Activated CD8-positive, alpha-beta T cell treated with anti-CD3 and anti-CD28 coated beads, Interleukin-2, amount 10 ng/mL, durations not matched to agents 7 days and 5 days (primary cell): ENCODE data around the gene GALNT9. TPM values are rescaled to one million over a fixed set of nuclear protein-coding genes. Genes with fewer than 3 reads are reported as not detected.

Experiments
- ATAC-seq: fragments of 150-1000 bp; cut with Tn5 transposase; one replicate; pipeline ENCODE4 v1.10.0; 2021; ENCODE audit warnings: moderate library complexity
- CTCF ChIA-PET: fragments of 350-600 bp; sonication (Branson Sonifier 250); formaldehyde crosslinking; loops from one replicate; lab custom pipeline; 2021; ENCODE audit warnings: antibody characterized with exemption; lab: Charles Lee
- POLR2A ChIA-PET: fragments of 350-600 bp; sonication (Branson Sonifier 250); formaldehyde crosslinking; loops from one replicate; lab custom pipeline; 2021; ENCODE audit warnings: antibody characterized with exemption; lab: Charles Lee
- DNase-seq: peaks from one replicate; pipeline ENCODE4 v3.0.0-alpha.2; 2020
- H3K27ac Mint-ChIP-seq: one replicate; pipeline ENCODE4 v1.8.0; 2021; ENCODE audit warnings: mild to moderate bottlenecking, mixed read lengths
- H3K27me3 Mint-ChIP-seq: one replicate; pipeline ENCODE4 v1.8.0; 2021; ENCODE audit warnings: low read depth, mixed read lengths
- H3K36me3 Mint-ChIP-seq: one replicate; pipeline ENCODE4 v1.8.0; 2021; ENCODE audit warnings: low read depth, mixed read lengths
- H3K4me1 Mint-ChIP-seq: one replicate; pipeline ENCODE4 v1.8.0; 2021; ENCODE audit warnings: low read depth, mixed read lengths
- H3K4me3 Mint-ChIP-seq: one replicate; pipeline ENCODE4 v1.8.0; 2021; ENCODE audit warnings: mild to moderate bottlenecking, mixed read lengths
- H3K9me3 Mint-ChIP-seq: one replicate; pipeline ENCODE4 v1.8.0; 2022; ENCODE audit warnings: mixed read lengths; ENCODE audit not compliant: insufficient read depth
- total RNA-seq, 2 experiments: library from RNA; stranded (reverse); gene quantifications; one replicate each; pipeline ENCODE4 v1.2.3, GENCODE V29; 2021

GALNT9 gene
- total RNA-seq, 2 experiments from 2014 or later: not detected

DNA sequence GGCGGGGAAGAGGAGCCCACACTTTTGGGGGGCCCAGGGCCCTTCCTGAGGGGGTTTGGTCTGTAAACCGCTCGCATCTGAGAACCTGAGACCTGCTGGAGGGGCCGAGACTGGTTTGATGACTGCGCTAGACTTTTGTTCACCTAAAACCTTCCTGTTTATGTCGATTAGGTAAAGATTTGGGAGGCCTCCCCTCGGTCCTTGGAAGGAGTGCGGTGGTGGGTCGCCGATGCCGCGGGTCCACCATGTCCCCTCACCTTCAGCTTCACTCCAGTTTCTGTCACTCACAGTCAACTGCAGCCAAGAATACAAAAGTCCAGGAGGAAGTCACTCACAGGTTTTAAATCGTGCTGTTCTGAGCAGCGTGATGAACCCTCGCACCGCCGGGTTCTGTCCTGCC, 10.5 kb upstream of the GALNT9 start:
- Mint-ChIP-seq H3K9me3 (no peaks in the 10 kb centered on the region), H3K27me3 (peaks cover 3% of the 10 kb centered on the region), H3K4me1 (no peaks in the 10 kb centered on the region), H3K27ac (no peak overlapping the region), H3K36me3 (no peaks in the 10 kb centered on the region), H3K4me3 (no peak overlapping the region)
- ChIA-PET POLR2A (no interaction called here), CTCF (no interaction called here)
- ATAC-seq (no peak), DNase-seq (no peak)

DNA sequence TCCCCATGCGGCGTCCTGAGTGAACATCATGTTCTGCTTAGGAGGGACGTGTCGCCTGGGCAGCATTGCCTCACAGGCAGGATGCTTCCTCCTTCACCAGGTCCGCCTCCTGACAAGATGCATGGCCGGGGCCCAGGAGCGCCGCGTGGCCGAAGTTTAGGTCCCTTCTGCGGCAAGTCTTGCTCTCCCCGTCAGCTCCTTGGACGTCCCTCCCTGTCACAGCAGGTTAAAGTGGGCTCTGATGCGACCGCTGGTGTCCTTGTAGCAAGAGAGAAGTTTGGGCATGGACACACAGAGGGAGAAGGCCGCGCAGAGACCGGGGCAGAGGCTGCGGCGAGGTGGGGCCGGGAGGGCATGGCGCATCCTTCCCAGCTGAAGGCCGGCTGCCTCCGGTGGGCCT, 9.4 kb upstream of the GALNT9 start:
- Mint-ChIP-seq H3K4me3 (no peak overlapping the region), H3K4me1 (no peaks in the 10 kb centered on the region), H3K36me3 (no peaks in the 10 kb centered on the region), H3K27me3 (peaks cover 3% of the 10 kb centered on the region), H3K27ac (no peak overlapping the region), H3K9me3 (no peaks in the 10 kb centered on the region)
- CTCF ChIA-PET: no interaction called here
- ATAC-seq: no peak
- no peak for DNase-seq
- POLR2A ChIA-PET: no interaction called here

DNA sequence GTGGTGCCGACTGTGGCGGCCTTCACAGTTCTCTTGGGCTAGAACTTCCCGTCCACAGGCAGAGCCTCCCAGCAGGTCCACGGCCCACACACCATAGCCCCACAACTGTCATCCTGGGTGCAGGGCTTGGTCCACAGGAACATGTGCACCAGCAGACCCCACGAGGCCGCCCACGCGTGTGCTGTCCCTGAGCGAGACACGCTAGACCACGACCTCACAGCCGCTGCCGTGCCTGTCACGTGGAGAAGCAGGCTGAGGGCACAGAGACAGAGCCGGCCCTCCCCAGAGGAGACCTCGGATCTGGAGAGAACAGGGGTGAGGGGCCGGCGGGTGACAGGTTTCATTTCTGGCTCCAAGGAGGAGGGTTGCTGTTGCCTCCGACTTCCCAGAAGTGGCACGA, 8.9 kb upstream of the GALNT9 start:
- no peak overlapping the region for H3K27ac Mint-ChIP-seq
- no peaks in the 10 kb centered on the region for H3K4me1 Mint-ChIP-seq
- DNase-seq (no peak), ATAC-seq (no peak)
- H3K36me3 Mint-ChIP-seq: no peaks in the 10 kb centered on the region
- CTCF ChIA-PET: no interaction called here
- POLR2A ChIA-PET: no interaction called here
- H3K4me3 Mint-ChIP-seq: no peak overlapping the region
- H3K27me3 Mint-ChIP-seq: peaks cover 3% of the 10 kb centered on the region
- H3K9me3 Mint-ChIP-seq: no peaks in the 10 kb centered on the region

DNA sequence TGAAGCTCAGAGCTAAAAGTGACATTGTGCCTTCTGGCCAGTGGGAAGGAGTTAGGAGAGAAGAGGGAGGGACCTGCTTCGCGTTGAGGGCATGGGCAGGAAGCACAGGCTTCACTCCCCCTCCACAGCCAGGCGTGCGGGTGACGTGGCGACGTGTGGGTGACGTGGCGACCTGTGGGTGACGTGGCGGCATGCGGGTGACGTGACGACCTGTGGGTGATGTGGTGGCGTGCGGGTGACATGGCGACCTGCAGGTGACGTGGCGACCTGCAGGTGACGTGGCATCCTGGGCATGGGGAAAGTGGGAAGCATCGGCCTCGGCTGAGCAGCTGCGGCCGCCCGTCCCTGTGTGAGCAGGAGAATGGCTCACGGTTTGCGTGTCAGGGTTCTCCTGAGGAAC, 8.2 kb upstream of the GALNT9 start:
- POLR2A ChIA-PET: no interaction called here
- H3K4me1 Mint-ChIP-seq: no peaks in the 10 kb centered on the region

DNA sequence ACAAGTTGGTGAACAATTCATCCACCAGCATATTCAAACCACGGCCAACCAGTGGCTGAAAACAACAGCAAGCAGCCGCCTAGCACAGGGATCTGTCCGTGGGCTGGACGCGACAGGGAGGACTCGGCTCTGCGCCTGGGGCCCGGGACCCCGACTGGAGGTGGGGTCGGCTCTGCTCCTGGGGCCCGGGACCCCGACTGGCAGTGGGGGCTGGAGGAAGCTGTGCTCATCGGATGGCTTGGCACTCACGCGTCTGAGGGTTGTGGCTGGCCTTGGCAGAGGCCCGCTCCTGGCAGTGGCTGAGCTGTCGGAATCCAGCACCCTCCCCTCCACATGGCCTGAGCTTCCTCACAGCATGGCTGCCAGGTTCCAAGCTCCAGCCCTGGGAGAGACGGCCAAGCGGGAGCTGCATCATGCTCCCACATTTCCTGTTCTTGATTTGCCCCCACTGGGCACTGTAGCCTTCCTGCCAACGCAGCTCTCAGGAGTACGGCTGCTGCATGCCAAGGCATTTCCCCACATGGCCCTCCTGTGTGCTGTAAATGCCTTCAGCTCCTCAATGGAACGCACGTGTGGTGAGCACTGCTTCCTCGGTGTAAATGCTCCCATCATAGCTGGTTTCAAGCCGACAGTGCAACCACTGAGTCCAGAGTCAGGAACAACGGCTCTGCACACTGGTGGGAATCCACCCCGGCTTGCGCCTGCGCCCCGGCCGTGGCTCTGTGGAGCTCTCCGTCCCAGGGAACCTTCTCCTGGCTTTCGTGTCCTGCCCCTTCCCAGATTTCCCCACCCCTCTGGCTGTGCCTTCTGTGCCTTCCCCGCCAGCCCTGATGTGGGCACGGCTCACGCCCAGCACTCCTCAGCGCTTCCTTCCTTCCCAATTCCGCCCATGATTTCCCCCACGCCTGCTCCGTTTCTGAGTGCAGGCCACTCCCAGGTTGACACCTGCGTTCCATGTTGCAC, 7.3 kb upstream of the GALNT9 start:
- Mint-ChIP-seq H3K9me3 (no peaks in the 10 kb centered on the region), H3K4me1 (no peaks in the 10 kb centered on the region), H3K4me3 (no peak overlapping the region), H3K27me3 (no peaks in the 10 kb centered on the region), H3K36me3 (no peaks in the 10 kb centered on the region), H3K27ac (no peak overlapping the region)
- no peak for DNase-seq
- ChIA-PET POLR2A (no interaction called here), CTCF (no interaction called here)
- no peak for ATAC-seq

More for the DNA sequence above, 8.2 kb upstream of the GALNT9 start:
- no peak for DNase-seq
- Mint-ChIP-seq H3K4me3 (no peak overlapping the region), H3K36me3 (no peaks in the 10 kb centered on the region), H3K27me3 (no peaks in the 10 kb centered on the region), H3K9me3 (no peaks in the 10 kb centered on the region), H3K27ac (no peak overlapping the region)
- ATAC-seq: no peak
- CTCF ChIA-PET: no interaction called here

DNA sequence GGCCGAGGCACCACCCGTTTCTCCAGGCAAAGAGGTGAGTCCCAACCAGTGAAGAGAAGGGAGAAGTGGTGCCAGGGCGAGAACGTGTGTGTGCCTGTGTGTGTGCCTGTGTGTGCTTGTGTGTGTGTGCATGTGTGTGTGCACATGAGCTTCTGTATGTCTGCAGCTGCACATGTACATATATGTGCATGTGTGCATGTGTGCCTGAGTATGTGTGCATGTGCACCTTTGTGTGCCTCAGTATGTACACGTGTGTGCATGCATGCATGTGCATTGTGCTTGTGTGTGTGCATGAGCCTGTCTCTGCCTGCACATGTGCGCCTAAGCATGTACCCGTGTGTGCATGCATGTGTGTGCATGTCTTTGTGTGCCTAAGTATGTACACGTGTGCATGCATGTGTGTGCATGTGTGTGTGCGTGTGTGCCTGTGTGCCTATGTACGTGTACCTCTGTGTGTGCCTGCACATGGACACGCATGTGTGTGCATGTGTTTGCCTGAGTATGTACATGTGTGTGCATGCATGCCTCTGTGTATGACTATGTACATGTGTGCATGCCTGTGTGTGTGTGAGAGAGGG, 5.9 kb upstream of the GALNT9 start:
- ATAC-seq (no peak), DNase-seq (no peak)
- Mint-ChIP-seq H3K9me3 (no peaks in the 10 kb centered on the region), H3K36me3 (no peaks in the 10 kb centered on the region), H3K27ac (no peak overlapping the region), H3K4me1 (no peaks in the 10 kb centered on the region), H3K4me3 (no peak overlapping the region), H3K27me3 (peaks cover 8% of the 10 kb centered on the region)
- POLR2A ChIA-PET: no interaction called here
- CTCF ChIA-PET: no interaction called here

DNA sequence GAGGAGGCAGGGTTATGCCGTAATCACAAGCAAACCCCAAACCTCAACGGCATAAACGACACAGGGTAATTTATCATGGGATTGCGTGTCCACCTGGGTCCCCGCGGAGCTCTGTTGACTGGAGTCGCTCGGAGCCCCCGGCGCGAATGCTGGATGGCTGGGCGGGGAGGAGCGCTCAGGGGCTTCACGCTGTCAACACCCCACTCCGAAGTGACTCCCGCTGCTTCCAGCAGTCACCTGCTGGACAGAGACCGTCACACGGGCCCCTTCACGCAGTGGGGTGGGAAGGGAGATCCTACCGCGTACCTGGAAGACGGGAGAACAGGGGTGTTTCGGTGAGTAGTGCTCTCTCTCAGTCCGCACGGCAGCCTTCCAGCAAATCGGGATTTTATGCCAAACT, 4.4 kb upstream of the GALNT9 start:
- ATAC-seq: no peak
- no peak overlapping the region for H3K4me3 Mint-ChIP-seq
- H3K9me3 Mint-ChIP-seq: no peaks in the 10 kb centered on the region

DNA sequence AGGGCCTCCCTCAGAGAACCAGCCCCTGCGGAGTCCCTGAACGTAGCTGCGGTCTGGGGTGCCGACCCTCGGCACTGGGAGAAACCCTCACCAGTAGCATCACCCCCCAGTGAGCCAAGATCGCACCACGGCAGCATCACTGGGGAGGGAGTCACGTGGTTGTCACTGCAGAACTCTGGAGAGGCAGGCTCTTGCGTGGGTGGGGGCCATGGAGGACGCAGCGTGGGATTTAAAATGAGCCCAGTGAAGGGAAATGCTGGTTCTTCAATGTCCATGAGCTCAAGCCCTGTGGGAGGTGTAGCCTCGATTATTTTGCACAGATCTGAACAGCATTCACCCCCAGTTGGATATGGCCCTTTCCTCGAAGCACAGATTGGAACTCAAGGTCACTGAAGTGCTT, 3.9 kb upstream of the GALNT9 start:
- H3K4me1 Mint-ChIP-seq: peaks cover 3% of the 10 kb centered on the region
- ChIA-PET POLR2A (no interaction called here), CTCF (no interaction called here)
- no peak overlapping the region for H3K4me3 Mint-ChIP-seq
- H3K9me3 Mint-ChIP-seq: no peaks in the 10 kb centered on the region
- no peak overlapping the region for H3K27ac Mint-ChIP-seq
- no peaks in the 10 kb centered on the region for H3K36me3 Mint-ChIP-seq
- DNase-seq: no peak
- peaks cover 16% of the 10 kb centered on the region for H3K27me3 Mint-ChIP-seq
- ATAC-seq: no peak

More for the DNA sequence above, 4.4 kb upstream of the GALNT9 start:
- Mint-ChIP-seq H3K36me3 (no peaks in the 10 kb centered on the region), H3K4me1 (no peaks in the 10 kb centered on the region), H3K27ac (no peak overlapping the region), H3K27me3 (peaks cover 12% of the 10 kb centered on the region)
- POLR2A ChIA-PET: no interaction called here
- CTCF ChIA-PET: no interaction called here
- no peak for DNase-seq

DNA sequence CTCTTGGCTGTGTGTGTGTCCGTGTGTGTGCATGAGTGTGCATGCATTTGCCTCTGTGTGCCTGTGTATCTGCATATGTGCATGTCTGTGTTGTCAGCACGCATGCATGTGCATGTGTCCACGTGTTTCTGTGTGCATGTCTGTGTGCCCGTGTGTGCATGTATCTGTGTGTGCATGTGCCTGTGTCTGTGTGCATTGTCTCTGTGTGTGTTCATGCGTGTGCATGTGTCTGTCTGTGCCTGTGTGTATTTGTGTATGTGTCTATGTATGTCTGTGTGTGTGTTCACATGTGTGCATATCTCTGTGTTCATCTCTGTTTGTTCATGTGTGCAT, 1.1 kb upstream of the GALNT9 start:
- Mint-ChIP-seq H3K4me1 (peaks cover 10% of the 10 kb centered on the region), H3K36me3 (no peaks in the 10 kb centered on the region), H3K27ac (no peak overlapping the region), H3K4me3 (no peak overlapping the region), H3K9me3 (no peaks in the 10 kb centered on the region), H3K27me3 (peaks cover 24% of the 10 kb centered on the region)
- ChIA-PET POLR2A (no interaction called here), CTCF (no interaction called here)
- DNase-seq: no peak
- no peak for ATAC-seq

DNA sequence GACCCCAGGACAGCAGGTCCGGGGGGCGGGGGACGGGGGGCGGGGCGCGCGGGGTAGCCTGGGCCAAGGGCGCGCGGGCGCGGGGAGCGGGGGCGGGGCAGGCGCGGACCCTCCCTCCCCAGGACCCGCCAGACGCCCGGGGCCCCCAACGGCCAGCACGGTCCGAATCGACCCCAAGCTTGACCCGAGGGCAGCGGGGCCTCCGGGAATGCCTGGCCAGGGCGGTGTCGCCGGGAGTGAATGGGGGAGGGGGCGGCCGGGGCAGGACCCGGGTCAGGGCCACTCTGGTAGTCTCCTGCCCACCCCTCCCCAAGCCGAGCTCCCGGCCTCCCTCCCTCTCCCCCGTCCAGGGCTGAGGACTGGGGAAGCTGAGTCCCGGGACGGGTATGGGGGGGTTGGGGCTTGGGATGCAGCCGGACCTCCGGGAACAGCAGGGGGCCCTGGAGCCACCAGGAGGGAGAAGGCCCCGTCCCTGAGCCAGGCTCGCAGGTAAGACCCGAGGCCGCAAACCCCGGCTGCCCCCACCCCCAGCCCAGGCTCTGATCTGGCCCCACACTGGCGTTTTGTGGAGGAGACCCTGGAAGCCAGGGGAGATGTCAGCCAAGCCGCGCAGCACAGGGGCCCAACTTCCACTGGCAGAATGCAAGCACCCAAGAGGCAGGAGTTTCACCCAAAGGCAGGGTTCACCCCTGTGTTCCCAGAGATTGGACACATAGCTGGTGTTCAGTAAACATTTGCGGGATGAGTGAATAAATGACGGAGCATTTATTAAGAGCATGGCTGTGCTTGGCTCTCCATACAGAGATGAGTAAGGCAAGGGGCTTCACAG, 545 bp upstream of the GALNT9 start:
- ATAC-seq (no peak), DNase-seq (no peak)
- Mint-ChIP-seq H3K4me3 (no peak overlapping the region), H3K36me3 (no peaks in the 10 kb centered on the region), H3K4me1 (peaks cover 10% of the 10 kb centered on the region), H3K27ac (no peak overlapping the region), H3K27me3 (peaks cover 24% of the 10 kb centered on the region), H3K9me3 (no peaks in the 10 kb centered on the region)
- POLR2A ChIA-PET: no interaction called here
- CTCF ChIA-PET: no interaction called here

DNA sequence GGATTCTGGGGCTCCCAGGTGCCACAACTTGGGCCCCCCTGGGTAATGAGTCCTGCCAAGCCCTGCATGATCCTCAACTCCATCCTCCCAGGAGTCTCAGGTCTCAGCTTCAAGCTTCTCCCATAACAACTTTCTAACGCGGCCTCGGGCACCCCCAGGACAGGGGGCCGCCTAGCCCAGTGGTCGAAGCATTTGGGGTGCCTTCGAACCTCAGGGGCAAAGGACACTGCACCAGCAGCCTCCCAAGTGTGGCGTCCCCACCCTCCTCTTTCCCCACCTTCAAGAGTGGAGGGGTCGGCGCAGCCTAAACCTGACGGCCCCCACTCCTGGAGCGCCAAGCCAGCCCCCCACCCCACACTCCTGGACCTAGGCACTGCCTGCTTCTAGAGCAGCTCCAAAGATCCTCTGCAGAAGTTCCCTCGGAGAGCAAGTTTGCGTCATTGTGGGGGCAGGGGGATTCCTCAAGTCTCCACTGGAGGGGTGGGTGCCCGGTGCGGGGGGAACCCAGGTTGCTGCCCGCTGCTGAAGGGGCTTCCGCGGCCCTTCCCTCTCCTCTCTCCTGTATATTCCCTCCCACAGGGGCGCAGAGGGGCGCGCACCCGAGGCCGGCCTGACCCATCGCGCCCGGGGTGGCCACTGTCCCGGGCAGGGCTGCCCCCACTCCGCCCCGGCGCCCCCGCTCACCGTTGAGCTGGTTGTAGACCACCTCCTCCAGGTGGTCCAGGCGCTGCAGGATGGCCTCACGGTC, 933 bp downstream of the GALNT9 start:
- H3K27ac Mint-ChIP-seq: no peak overlapping the region
- H3K27me3 Mint-ChIP-seq: peaks cover 24% of the 10 kb centered on the region
- CTCF ChIA-PET: no interaction called here
- no peak overlapping the region for H3K4me3 Mint-ChIP-seq
- no peaks in the 10 kb centered on the region for H3K36me3 Mint-ChIP-seq
- DNase-seq: no peak
- no peak for ATAC-seq
- no peaks in the 10 kb centered on the region for H3K9me3 Mint-ChIP-seq
- peaks cover 13% of the 10 kb centered on the region for H3K4me1 Mint-ChIP-seq
- POLR2A ChIA-PET: interaction anchor here (0.6 kb wide), 1 partner anchor 201 kb away, joined by 3 read pairs; no protein-coding TSS in a partner anchor
